NCI-H748 treated with DMSO at 0.1 percent for 48 hours (cell line): ENCODE measurements around the gene UBAC1.

Experiments
- DNase-seq: peaks from one replicate; lab custom pipeline; 2025; lab: John Stamatoyannopoulos, UW

The UBAC1 gene

GRCh38 chr9:135961277-135961715 is at the start of gene UBAC1:
Gene UBAC1, minus strand, starts transcription at chr9:135961373. Its CDS starts 211 bp downstream, at chr9:135961162.
- DNase-seq = peak; percentile 87

DNA sequence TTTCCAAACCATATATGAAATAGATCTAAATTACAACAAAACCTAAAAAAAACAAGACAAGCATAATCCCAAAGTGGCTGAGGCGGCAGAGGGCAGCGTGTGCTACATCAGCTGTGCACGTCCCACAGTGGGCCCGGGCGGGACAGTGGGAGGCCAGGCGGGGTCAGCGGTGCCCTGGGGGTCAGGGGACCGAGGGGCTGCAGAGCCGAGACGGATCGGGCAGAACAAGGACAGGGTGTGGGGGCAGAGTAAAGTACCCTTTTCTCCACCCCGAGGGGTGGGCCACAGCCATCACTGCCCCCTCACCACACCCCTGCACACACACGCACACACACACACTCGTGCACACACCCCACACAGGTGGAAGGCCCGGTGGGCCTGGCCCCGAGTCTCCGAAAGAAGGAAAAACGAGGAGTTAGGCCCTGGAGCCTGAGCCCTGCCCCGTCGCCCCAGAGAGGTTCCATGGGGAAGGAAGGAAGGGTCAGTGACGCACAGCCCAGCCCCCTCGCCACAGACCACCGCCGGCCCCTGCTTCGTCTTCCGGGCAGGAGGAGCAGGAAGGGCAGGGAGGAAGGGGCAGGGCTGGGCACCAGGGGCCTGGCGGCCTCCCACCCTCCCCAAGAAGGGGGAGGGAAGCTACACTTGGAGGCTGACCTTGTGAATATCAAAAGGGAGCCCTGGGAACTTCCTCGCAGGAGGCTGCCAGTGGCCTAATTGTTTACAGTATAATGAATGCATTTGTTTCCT is 49.6 kb upstream of the UBAC1 start:
- DNase-seq = no peak

- DNase-seq = no peak
Observed at GRCh38 chr9:136010176-136010575, 49.0 kb upstream of the UBAC1 start.

DNA sequence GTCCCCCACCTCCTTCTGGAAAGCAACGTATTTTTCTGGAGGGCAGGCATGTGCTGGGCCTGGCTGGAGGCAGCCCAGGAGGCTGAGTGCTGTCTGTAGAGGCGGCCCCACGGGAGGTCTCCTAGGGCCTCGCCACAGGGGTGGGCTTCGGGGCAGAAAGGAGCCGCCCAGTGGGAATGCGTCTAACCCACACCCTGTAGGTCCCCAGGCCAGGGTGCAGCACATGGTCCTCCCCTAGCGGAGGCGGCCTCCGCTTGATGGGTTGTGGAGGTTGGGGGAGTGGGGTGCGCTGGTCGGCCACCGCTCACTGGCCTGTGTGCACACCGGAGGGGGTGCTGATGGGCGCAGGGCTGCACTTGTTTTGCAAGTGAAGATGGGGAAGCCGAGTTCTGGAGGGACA is 48.3 kb upstream of the UBAC1 start:
- DNase-seq = no peak

GRCh38 chr9:136008693-136008997 is 47.5 kb upstream of the UBAC1 start:
- no peak for DNase-seq

GRCh38 chr9:136007934-136008692 is 46.9 kb upstream of the UBAC1 start:
- no peak for DNase-seq

- no peak for DNase-seq
Observed at GRCh38 chr9:136007276-136007933, 46.2 kb upstream of the UBAC1 start.

GRCh38 chr9:136006169-136006568 is 45.0 kb upstream of the UBAC1 start:
- no peak for DNase-seq

GRCh38 chr9:136004712-136005111 is 43.5 kb upstream of the UBAC1 start:
- DNase-seq = no peak

GRCh38 chr9:136004219-136004618 is 43.0 kb upstream of the UBAC1 start:
- no peak for DNase-seq

- DNase-seq = no peak
Observed at GRCh38 chr9:136003411-136004218, 42.4 kb upstream of the UBAC1 start.

- DNase-seq = no peak
Observed at GRCh38 chr9:136002881-136003280, 41.7 kb upstream of the UBAC1 start.

GRCh38 chr9:136002215-136002614 is 41.0 kb upstream of the UBAC1 start:
- DNase-seq = no peak

DNA sequence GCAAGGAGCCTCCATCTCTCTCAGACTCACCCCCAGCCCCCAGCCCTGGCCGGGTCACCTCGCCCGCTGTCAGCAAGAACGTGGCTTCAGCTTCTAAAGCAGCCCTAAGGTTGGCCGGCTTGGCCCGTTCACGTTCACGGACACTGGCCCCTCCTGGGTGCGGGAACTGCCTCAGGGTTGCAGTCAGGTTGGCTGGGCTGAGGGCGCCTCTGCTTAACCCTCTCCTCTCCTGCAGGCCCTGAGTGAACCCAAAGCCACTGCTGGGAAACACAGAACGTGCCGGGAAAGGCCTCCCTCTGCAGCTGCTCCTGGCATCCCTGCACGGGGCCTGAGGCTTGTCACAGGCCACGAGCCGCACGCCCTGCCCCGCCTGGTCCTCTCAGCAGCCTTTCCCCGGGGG is 40.1 kb upstream of the UBAC1 start:
- no peak for DNase-seq

- DNase-seq = no peak
Observed at GRCh38 chr9:135998410-135999071, 37.4 kb upstream of the UBAC1 start.

GRCh38 chr9:135998016-135998380 is 36.8 kb upstream of the UBAC1 start:
- no peak for DNase-seq

DNA sequence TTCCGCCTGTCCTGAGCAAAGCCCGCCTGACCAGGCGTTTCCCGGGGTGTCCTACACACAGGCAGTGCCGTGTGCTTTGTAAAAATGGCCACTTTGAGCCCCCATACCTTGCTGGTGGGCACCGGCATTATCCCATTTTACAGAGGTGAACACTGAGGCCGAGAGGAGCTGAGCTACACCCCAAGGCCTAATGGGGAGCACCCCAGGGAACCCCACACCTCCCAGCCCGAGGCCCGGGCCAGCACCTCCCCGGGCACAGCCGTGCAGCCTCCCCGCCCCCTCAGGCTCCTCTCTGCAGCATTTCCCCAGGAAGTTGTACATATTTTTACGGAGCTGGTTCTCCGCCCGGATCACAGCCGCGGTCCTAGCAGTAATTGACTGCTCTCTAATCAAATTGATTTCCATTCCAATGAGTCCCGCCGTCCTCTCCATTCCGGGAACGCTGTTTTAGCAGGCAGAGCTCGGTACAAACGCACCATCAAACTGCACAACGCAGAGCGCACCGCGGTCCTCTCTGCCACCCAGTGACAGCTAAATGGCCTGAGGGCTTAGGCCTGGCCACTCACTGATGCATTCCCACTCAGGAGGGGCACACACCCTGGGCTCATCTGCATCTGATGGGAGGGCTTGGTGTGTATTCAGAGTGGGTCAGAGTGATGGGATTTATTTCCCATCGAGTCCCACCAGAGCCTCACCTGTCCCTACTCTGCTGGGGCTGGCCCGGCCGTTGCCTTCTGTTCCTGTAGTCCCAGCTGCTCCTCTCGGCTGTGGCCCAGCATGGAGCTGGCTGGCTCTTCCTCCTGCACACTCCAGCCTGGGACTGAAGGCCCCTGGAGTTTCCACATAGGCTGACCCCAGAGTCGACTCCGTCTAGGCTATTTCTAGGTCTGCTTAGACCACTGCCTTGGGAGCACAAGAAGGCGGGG is 36.2 kb upstream of the UBAC1 start:
- no peak for DNase-seq

DNA sequence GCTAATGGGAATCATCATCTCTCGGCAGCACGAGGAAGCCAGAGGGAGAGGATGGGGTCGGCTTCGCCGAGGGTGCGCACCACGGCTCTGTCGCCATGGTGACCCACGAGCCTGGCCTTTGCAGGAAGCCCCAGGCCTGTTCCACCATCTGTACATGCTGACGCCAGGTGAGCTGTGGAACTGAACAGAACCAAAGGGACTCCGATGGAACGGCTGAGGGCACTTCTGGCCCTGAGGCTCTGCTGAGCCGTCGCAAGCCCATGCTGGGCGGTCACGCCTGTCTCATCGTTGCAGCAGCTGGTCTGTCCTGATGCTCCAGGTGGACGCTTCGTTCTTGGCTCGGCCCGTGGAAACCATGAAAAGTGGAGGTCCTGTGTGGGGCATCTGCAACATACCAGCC is 34.6 kb upstream of the UBAC1 start:
- DNase-seq = no peak

- DNase-seq = no peak
Observed at GRCh38 chr9:135994501-135995192, 33.5 kb upstream of the UBAC1 start.
